H9 (cell line): ENCODE measurements around the gene DSC1. TPM values are rescaled to one million over a fixed set of nuclear protein-coding genes. Genes with fewer than 3 reads are reported as not detected.

Source experiments
- DNase-seq: peaks from one replicate; pipeline ENCODE4 v3.0.0-alpha.2; 2017
- H2AFZ ChIP-seq: one replicate; pipeline ENCODE4 v1.6.1; 2013; ENCODE audit warnings: mild to moderate bottlenecking, low read length, control low read depth, moderate library complexity
- H2AK5ac ChIP-seq: 2 replicates; pipeline ENCODE4 v1.6.1; 2013; ENCODE audit warnings: low read length, control low read depth, mixed read lengths; ENCODE audit not compliant: insufficient read length
- H2BK120ac ChIP-seq: one replicate; pipeline ENCODE4 v1.6.1; 2013; ENCODE audit warnings: low read depth, mild to moderate bottlenecking, low read length, control low read depth, inconsistent platforms; ENCODE audit not compliant: poor library complexity, severe bottlenecking
- H2BK12ac ChIP-seq: 2 replicates; pipeline ENCODE4 v1.6.1; 2013; ENCODE audit warnings: low read length, control low read depth, mixed read lengths, low read depth; ENCODE audit not compliant: insufficient read length
- H2BK15ac ChIP-seq: 2 replicates; pipeline ENCODE4 v1.6.1; 2013; ENCODE audit warnings: low read depth, low read length, control low read depth
- H2BK20ac ChIP-seq: one replicate; pipeline ENCODE4 v1.6.1; 2013; ENCODE audit warnings: low read depth, mild to moderate bottlenecking, low read length, control low read depth, inconsistent platforms; ENCODE audit not compliant: poor library complexity, severe bottlenecking
- H2BK5ac ChIP-seq: 2 replicates; pipeline ENCODE4 v1.6.1; 2013; ENCODE audit warnings: low read length, control low read depth, mixed read lengths; ENCODE audit not compliant: insufficient read length
- H3K14ac ChIP-seq: 2 replicates; pipeline ENCODE4 v1.6.1; 2013; ENCODE audit warnings: low read length, control low read depth; ENCODE audit not compliant: insufficient read depth
- H3K18ac ChIP-seq: 2 replicates; pipeline ENCODE4 v1.6.1; 2013; ENCODE audit warnings: low read depth, mild to moderate bottlenecking, mixed read lengths, low read length, control low read depth; ENCODE audit not compliant: insufficient read length
- H3K23ac ChIP-seq: 2 replicates; pipeline ENCODE4 v1.6.1; 2013; ENCODE audit warnings: low read length, control low read depth, mixed read lengths, low read depth; ENCODE audit not compliant: insufficient read length
- H3K23me2 ChIP-seq: 2 replicates; pipeline ENCODE4 v1.6.1; 2013; ENCODE audit warnings: low read depth, mild to moderate bottlenecking, mixed read lengths, low read length, control low read depth; ENCODE audit not compliant: insufficient read length, poor library complexity, severe bottlenecking
- H3K27ac ChIP-seq: 2 replicates; pipeline ENCODE4 v1.5.1; 2013; ENCODE audit warnings: low read length, control low read depth, mixed read lengths, low read depth; ENCODE audit not compliant: insufficient read length
- H3K27me3 ChIP-seq: 2 replicates; pipeline ENCODE4 v1.6.1; 2013; ENCODE audit warnings: low read length, control low read depth, inconsistent platforms; ENCODE audit not compliant: insufficient read depth
- H3K4ac ChIP-seq: 2 replicates; pipeline ENCODE4 v1.6.1; 2013; ENCODE audit warnings: low read depth, mild to moderate bottlenecking, control low read depth, inconsistent platforms, low read length, moderate library complexity
- H3K4me1 ChIP-seq: 2 replicates; pipeline ENCODE4 v1.6.1; 2013; ENCODE audit warnings: low read length, control low read depth, inconsistent platforms; ENCODE audit not compliant: insufficient read depth
- H3K4me2 ChIP-seq: 2 replicates; pipeline ENCODE4 v1.6.1; 2013; ENCODE audit warnings: low read length, control low read depth, mixed read lengths; ENCODE audit not compliant: insufficient read length, insufficient read depth
- H3K56ac ChIP-seq: 2 replicates; pipeline ENCODE4 v1.6.1; 2013; ENCODE audit warnings: low read depth, mild to moderate bottlenecking, mixed read lengths, low read length, control low read depth; ENCODE audit not compliant: insufficient read length
- H3K79me1 ChIP-seq: 2 replicates; pipeline ENCODE4 v1.6.1; 2013; ENCODE audit warnings: low read depth, mild to moderate bottlenecking, moderate library complexity, low read length, control low read depth, inconsistent platforms; ENCODE audit not compliant: insufficient read depth, poor library complexity, severe bottlenecking
- H3K79me2 ChIP-seq: 2 replicates; pipeline ENCODE4 v1.6.1; 2013; ENCODE audit warnings: low read length, control low read depth, inconsistent platforms; ENCODE audit not compliant: insufficient read depth
- H3K9ac ChIP-seq: 2 replicates; pipeline ENCODE4 v1.6.1; 2013; ENCODE audit warnings: low read length, control low read depth, mixed read lengths; ENCODE audit not compliant: insufficient read length; ENCODE audit errors: extremely low read depth
- H3K9me3 ChIP-seq: one replicate; pipeline ENCODE4 v1.6.1; 2013; ENCODE audit warnings: low read depth, low read length, inconsistent platforms; ENCODE audit not compliant: control insufficient read depth
- H3T11ph ChIP-seq: one replicate; pipeline ENCODE4 v1.6.1; 2013; ENCODE audit warnings: mild to moderate bottlenecking, low read length, control low read depth, inconsistent platforms
- H4K20me1 ChIP-seq: one replicate; pipeline ENCODE4 v1.6.1; 2013; ENCODE audit not compliant: control insufficient read depth, insufficient read length, insufficient read depth
- H4K5ac ChIP-seq: 2 replicates; pipeline ENCODE4 v1.6.1; 2013; ENCODE audit warnings: low read depth, mild to moderate bottlenecking, mixed read lengths, low read length, control low read depth; ENCODE audit not compliant: insufficient read length
- H4K8ac ChIP-seq: replicated peaks from 2 replicates; pipeline ENCODE4 v1.6.1; 2013; ENCODE audit warnings: low read length, control low read depth, mixed read lengths, low read depth; ENCODE audit not compliant: insufficient read length
- H4K91ac ChIP-seq: 2 replicates; pipeline ENCODE4 v1.6.1; 2013; ENCODE audit warnings: low read depth, mild to moderate bottlenecking, moderate library complexity, mixed read lengths, low read length, control low read depth; ENCODE audit not compliant: insufficient read length
- H3K27ac Mint-ChIP-seq, 3 experiments: 2 replicates in 2 of 3; 3 replicates in 1 of 3; pipeline ENCODE4 v1.8.0; 2020 to 2021; ENCODE audit warnings: mixed read lengths in 3 of 3, mild to moderate bottlenecking in 1 of 3, moderate library complexity in 1 of 3
- H3K27me3 Mint-ChIP-seq: 2 replicates; pipeline ENCODE4 v1.8.0; 2021; ENCODE audit warnings: low read depth, mild to moderate bottlenecking, moderate library complexity, mixed read lengths
- H3K36me3 Mint-ChIP-seq, 3 experiments: 2 replicates in 2 of 3; 3 replicates in 1 of 3; pipeline ENCODE4 v1.8.0; 2020 to 2021; ENCODE audit warnings: low read depth in 3 of 3, mixed read lengths in 3 of 3; ENCODE audit not compliant: insufficient read depth in 1 of 3
- H3K4me1 Mint-ChIP-seq, 2 experiments: 2 replicates each; pipeline ENCODE4 v1.8.0; 2020; ENCODE audit warnings: mixed read lengths in 2 of 2
- H3K4me3 Mint-ChIP-seq, 2 experiments: 2 replicates in 1 of 2; 3 replicates in 1 of 2; pipeline ENCODE4 v1.8.0; 2020 to 2021; ENCODE audit warnings: mild to moderate bottlenecking in 2 of 2, mixed read lengths in 2 of 2, moderate library complexity in 1 of 2
- H3K9me3 Mint-ChIP-seq, 2 experiments: 2 replicates in 1 of 2; 3 replicates in 1 of 2; pipeline ENCODE4 v1.8.0; 2020; ENCODE audit warnings: mild to moderate bottlenecking in 2 of 2, mixed read lengths in 2 of 2, moderate library complexity in 1 of 2
- CTCF ChIP-seq: fragments of 200-600 bp; sonication (generic); conservative IDR thresholded peaks from 3 replicates; pipeline ENCODE4 v1.8.0; 2021; ENCODE audit warnings: antibody characterized with exemption, mild to moderate bottlenecking
- WGBS: extraction: QIAGEN DNeasy Blood & Tissue Kit; methylation state at CpG from one replicate; pipeline ENCODE4 v1.1.7; 2013; ENCODE audit warnings: missing lambda C conversion rate, low lambda C conversion rate, mixed read lengths; ENCODE audit not compliant: insufficient read length; ENCODE audit errors: extremely low coverage; 5-methylcytosine and 5-hydroxymethylcytosine counted together
- total RNA-seq: library from RNA; stranded (reverse); gene quantifications from 2 replicates; pipeline ENCODE4 v1.2.1, GENCODE V29; 2021

Gene DSC1
- total RNA-seq, 1 experiment from 2014 or later = not detected

GRCh38 chr18:31207391-31207790 is 44.7 kb upstream of the DSC1 start:
- no peak overlapping the region for H4K91ac ChIP-seq
- no peaks in the 10 kb centered on the region for H3K9me3 ChIP-seq
- H4K8ac ChIP-seq = no peak overlapping the region
- H2BK120ac ChIP-seq = no peak overlapping the region
- H3K18ac ChIP-seq = no peak overlapping the region
- H3K4me1 ChIP-seq = no peaks in the 10 kb centered on the region; the same call in 1 of the 2 replicates
- H3T11ph ChIP-seq = no peak overlapping the region
- H3K14ac ChIP-seq = no peak overlapping the region
- H4K5ac ChIP-seq = no peak overlapping the region
- H3K4me2 ChIP-seq = no peak overlapping the region
- H3K23me2 ChIP-seq = no peaks in the 10 kb centered on the region
- no peaks in the 10 kb centered on the region for H3K79me2 ChIP-seq
- H2AK5ac ChIP-seq = no peak overlapping the region
- no peak for DNase-seq
- Mint-ChIP-seq H3K27ac (no peak overlapping the region; a peak in 1 of 7 replicates), H3K4me1 (peaks cover 25 to 34% of the 10 kb centered on the region in 2 experiments), H3K27me3 (no peaks in the 10 kb centered on the region), H3K4me3 (no peak overlapping the region), H3K36me3 (peaks cover 0 to 5% (median 0%) of the 10 kb centered on the region in 3 experiments; a peak in 2 of 7 replicates), H3K9me3 (peaks cover 0 to 5% of the 10 kb centered on the region in 2 experiments; a peak in 2 of 5 replicates)
- H3K27ac ChIP-seq = no peak overlapping the region
- H3K23ac ChIP-seq = no peak overlapping the region
- H3K4ac ChIP-seq = no peak overlapping the region
- H2BK5ac ChIP-seq = no peak overlapping the region
- H2BK15ac ChIP-seq = no peak overlapping the region
- no peak overlapping the region for H3K56ac ChIP-seq
- H4K20me1 ChIP-seq = no peaks in the 10 kb centered on the region
- H3K27me3 ChIP-seq = no peaks in the 10 kb centered on the region
- TF ChIP-seq CTCF = no peak
- no peaks in the 10 kb centered on the region for H3K79me1 ChIP-seq
- no peak overlapping the region for H2AFZ ChIP-seq
- no peak overlapping the region for H3K9ac ChIP-seq
- no peak overlapping the region for H2BK20ac ChIP-seq
- H2BK12ac ChIP-seq = no peak overlapping the region
- WGBS = no CpG with 5 or more reads among the region's 6 CpGs
